ENCODE results near the gene EHMT1.

The EHMT1 gene

GRCh38 chr9:137689745-137690529 is 71.1 kb downstream of the EHMT1 start:
- DNase-seq = no peak
- intact Hi-C loops (cut with DNase I; ENCODE audit: low total_unique reads) = no loop called here
- Histone ChIP-seq H3K4me3 (no peak overlapping the region), H3K36me3 (no peaks in the 10 kb centered on the region), H3K4me1 (peaks cover 0 to 32% (median 15%) of the 10 kb centered on the region in 4 donors), H3K9me3 (no peaks in the 10 kb centered on the region), H3K27ac (no peak overlapping the region), H3K27me3 (no peaks in the 10 kb centered on the region)
- no peak for TF ChIP-seq CTCF (IDR thresholded peaks at IDR 0.05)

DNA sequence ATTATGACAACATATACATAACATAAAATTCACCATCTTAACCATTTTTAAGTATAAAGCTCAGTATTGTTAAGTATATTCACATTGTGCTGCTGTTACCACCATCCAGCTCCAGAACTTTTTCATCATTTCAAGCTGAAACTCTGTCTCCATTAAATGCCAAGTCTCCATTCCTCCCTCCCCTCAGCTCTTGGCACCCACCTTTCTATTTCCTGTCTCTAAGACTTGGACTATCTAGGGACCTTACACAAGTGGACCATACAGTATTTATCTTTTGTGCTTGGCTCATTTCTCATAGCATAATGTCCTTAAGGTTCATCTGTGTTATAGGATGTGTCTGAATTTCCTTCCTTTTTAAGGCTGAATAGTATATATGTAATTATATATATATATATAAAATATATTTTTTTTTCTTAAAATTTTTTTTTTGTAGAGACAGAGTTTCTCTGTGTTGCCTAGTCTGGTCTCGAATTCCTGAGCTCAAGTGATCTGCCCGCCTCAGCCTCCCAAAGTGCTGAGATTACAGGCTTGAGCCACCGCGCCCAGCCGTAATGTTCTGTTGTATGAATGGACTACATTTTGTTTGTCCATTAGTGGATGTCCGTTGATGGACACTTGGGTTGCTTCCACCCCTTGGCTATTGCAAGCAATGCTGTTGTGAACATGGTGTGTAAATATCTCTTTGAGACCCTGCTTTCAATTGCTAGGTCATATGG is 72.3 kb downstream of the EHMT1 start:
- H3K4me1 ChIP-seq = peaks cover 0 to 39% (median 23%) of the 10 kb centered on the region in 4 donors

GRCh38 chr9:137691646-137692351 is 73.0 kb downstream of the EHMT1 start:
- Histone ChIP-seq H3K36me3 (no peaks in the 10 kb centered on the region), H3K27ac (no peak overlapping the region), H3K27me3 (no peaks in the 10 kb centered on the region), H3K4me3 (no peak overlapping the region), H3K9me3 (no peaks in the 10 kb centered on the region), H3K4me1 (peaks cover 0 to 39% (median 23%) of the 10 kb centered on the region in 4 donors)
- DNase-seq = no peak
- intact Hi-C loops (cut with DNase I; ENCODE audit: low total_unique reads) = no loop called here
- TF ChIP-seq CTCF (IDR thresholded peaks at IDR 0.05) = no peak

More for the DNA sequence above, 72.3 kb downstream of the EHMT1 start:
- Histone ChIP-seq H3K36me3 (no peaks in the 10 kb centered on the region), H3K4me3 (no peak overlapping the region), H3K27me3 (no peaks in the 10 kb centered on the region), H3K27ac (no peak overlapping the region), H3K9me3 (no peaks in the 10 kb centered on the region)
- no peak for TF ChIP-seq CTCF (IDR thresholded peaks at IDR 0.05)
- DNase-seq = no peak
- intact Hi-C loops (cut with DNase I; ENCODE audit: low total_unique reads) = no loop called here

GRCh38 chr9:137694236-137694959 is 75.6 kb downstream of the EHMT1 start:
- Histone ChIP-seq H3K36me3 (no peaks in the 10 kb centered on the region), H3K27ac (no peak overlapping the region), H3K4me1 (peaks cover 0 to 43% (median 23%) of the 10 kb centered on the region in 4 donors), H3K4me3 (no peak overlapping the region), H3K9me3 (no peaks in the 10 kb centered on the region), H3K27me3 (no peaks in the 10 kb centered on the region)
- intact Hi-C loops (cut with DNase I; ENCODE audit: low total_unique reads) = no loop called here
- DNase-seq = no peak
- no peak for TF ChIP-seq CTCF (IDR thresholded peaks at IDR 0.05)

Measured in tibial artery (tissue), 4 donors.